ENCODE measurements around the gene ZNF607. TPM values are rescaled to one million over a fixed set of nuclear protein-coding genes. Genes with fewer than 3 reads are reported as not detected.
"Not testable (repeated sequence)": the region's sequence is repeated elsewhere in the genome, so short reads cannot be mapped to it uniquely, and the experiment has no call there.

ZNF607 gene
- total RNA-seq, 1 donor from 2014 or later = 19.6 TPM

- Histone ChIP-seq H3K9me3 (ENCODE audit: low read depth) (no peaks in the 10 kb centered on the region), H2AFZ (replicated peaks) (peak overlapping the region; percentile 96), H3K9ac (peak overlapping the region; percentile 31), H3K27ac (no peak overlapping the region), H3K4me3 (peak overlapping the region; percentile 67), H3K4me1 (no peaks in the 10 kb centered on the region), H3K79me2 (ENCODE audit: low read depth) (no peaks in the 10 kb centered on the region), H3K27me3 (no peaks in the 10 kb centered on the region), H3K4me2 (peak overlapping the region; percentile 70), H3F3A (ENCODE audit: low read depth) (no peaks in the 10 kb centered on the region), H4K20me1 (ENCODE audit: low read depth) (no peaks in the 10 kb centered on the region), H3K36me3 (no peaks in the 10 kb centered on the region)
- peaks cover 8% of the 10 kb centered on the region for H3K27me3 Mint-ChIP-seq (ENCODE audit: insufficient read depth, low read depth)
- peak overlapping the region; percentile 88 for H3K4me3 Mint-ChIP-seq
- peak overlapping the region; percentile 44 for H3K27ac Mint-ChIP-seq
- TF ChIP-seq EZH2 (IDR thresholded peaks at IDR 0.05) (peak; percentile 36), CTCF (IDR thresholded peaks at IDR 0.05) (peak; percentile 31), EZH2phosphoT487 (IDR thresholded peaks at IDR 0.05) (no peak)
- H3K36me3 Mint-ChIP-seq = peaks cover 16% of the 10 kb centered on the region
- peaks cover 35% of the 10 kb centered on the region for H3K9me3 Mint-ChIP-seq
- DNase-seq (ENCODE audit: low spot score) = peak; percentile 91
- no peaks in the 10 kb centered on the region for H3K4me1 Mint-ChIP-seq
These were observed 27.6 kb downstream of the ZNF607 start for GRCh38 chr19:37691881-37692504.

- no peak overlapping the region for H3K9ac ChIP-seq
- no peak overlapping the region for H3K27ac ChIP-seq
- H3K4me3 ChIP-seq = no peak overlapping the region
- Mint-ChIP-seq H3K4me1 (no peaks in the 10 kb centered on the region), H3K4me3 (no peak overlapping the region), H3K27me3 (ENCODE audit: insufficient read depth, low read depth) (peaks cover 3% of the 10 kb centered on the region), H3K27ac (no peak overlapping the region), H3K36me3 (peaks cover 18% of the 10 kb centered on the region), H3K9me3 (peaks cover 47% of the 10 kb centered on the region)
- no peaks in the 10 kb centered on the region for H3K4me1 ChIP-seq
- no peaks in the 10 kb centered on the region for H3K79me2 ChIP-seq (ENCODE audit: low read depth)
- DNase-seq (ENCODE audit: low spot score) = no peak
- no peak overlapping the region for H2AFZ ChIP-seq (replicated peaks)
- H3K9me3 ChIP-seq (ENCODE audit: low read depth) = no peaks in the 10 kb centered on the region
- H4K20me1 ChIP-seq (ENCODE audit: low read depth) = no peaks in the 10 kb centered on the region
- H3F3A ChIP-seq (ENCODE audit: low read depth) = no peaks in the 10 kb centered on the region
- H3K27me3 ChIP-seq = no peaks in the 10 kb centered on the region
- no peak for TF ChIP-seq EZH2 (IDR thresholded peaks at IDR 0.05)
- no peak for TF ChIP-seq EZH2phosphoT487 (IDR thresholded peaks at IDR 0.05)
- no peak for TF ChIP-seq CTCF (IDR thresholded peaks at IDR 0.05)
- H3K36me3 ChIP-seq = peaks cover 10% of the 10 kb centered on the region
- H3K4me2 ChIP-seq = no peak overlapping the region
These were observed 36.0 kb downstream of the ZNF607 start for GRCh38 chr19:37683520-37683919.

GRCh38 chr19:37669450-37669914, 50.1 kb downstream of the ZNF607 start:
- H3K79me2 ChIP-seq (ENCODE audit: low read depth) = no peaks in the 10 kb centered on the region

GRCh38 chr19:37657157-37657556, 62.4 kb downstream of the ZNF607 start:
- H3K4me1 Mint-ChIP-seq = peaks cover 11% of the 10 kb centered on the region
- peaks cover 20% of the 10 kb centered on the region for H3K36me3 Mint-ChIP-seq
- not testable (repeated sequence) for H3K36me3 ChIP-seq; H3K9me3 ChIP-seq (ENCODE audit: low read depth); H3K4me3 ChIP-seq; H4K20me1 ChIP-seq (ENCODE audit: low read depth); H3K27me3 Mint-ChIP-seq (ENCODE audit: insufficient read depth, low read depth); H3K27ac ChIP-seq; DNase-seq (ENCODE audit: low spot score); H3K27me3 ChIP-seq; H3K9ac ChIP-seq; H2AFZ ChIP-seq (replicated peaks); H3K27ac Mint-ChIP-seq
- H3K9me3 Mint-ChIP-seq = peaks cover 50% of the 10 kb centered on the region
- Histone ChIP-seq H3F3A (ENCODE audit: low read depth) (peaks cover 32% of the 10 kb centered on the region), H3K4me1 (peaks cover 15% of the 10 kb centered on the region), H3K4me2 (peak overlapping the region; percentile 79), H3K79me2 (ENCODE audit: low read depth) (peaks cover 29% of the 10 kb centered on the region)
- H3K4me3 Mint-ChIP-seq = peak overlapping the region; percentile 89

More at GRCh38 chr19:37669450-37669914, 50.1 kb downstream of the ZNF607 start:
- Mint-ChIP-seq H3K27me3 (ENCODE audit: insufficient read depth, low read depth) (no peaks in the 10 kb centered on the region), H3K4me1 (no peaks in the 10 kb centered on the region), H3K27ac (no peak overlapping the region), H3K36me3 (peaks cover 3% of the 10 kb centered on the region), H3K9me3 (peaks cover 64% of the 10 kb centered on the region), H3K4me3 (no peak overlapping the region)
- Histone ChIP-seq H3K9ac (no peak overlapping the region), H3K36me3 (no peaks in the 10 kb centered on the region), H3K4me2 (no peak overlapping the region), H3K27ac (no peak overlapping the region), H3K27me3 (no peaks in the 10 kb centered on the region), H3K4me3 (no peak overlapping the region), H2AFZ (replicated peaks) (no peak overlapping the region), H3K4me1 (no peaks in the 10 kb centered on the region), H3K9me3 (ENCODE audit: low read depth) (peaks cover 38% of the 10 kb centered on the region), H4K20me1 (ENCODE audit: low read depth) (no peaks in the 10 kb centered on the region), H3F3A (ENCODE audit: low read depth) (no peaks in the 10 kb centered on the region)
- DNase-seq (ENCODE audit: low spot score) = no peak
- TF ChIP-seq EZH2phosphoT487 (IDR thresholded peaks at IDR 0.05) (no peak), EZH2 (IDR thresholded peaks at IDR 0.05) (no peak), CTCF (IDR thresholded peaks at IDR 0.05) (no peak)
